RWPE1 (cell line): ENCODE measurements around the gene ARHGAP24.

Experiments
- CTCF ChIA-PET: fragments of 350-600 bp; sonication (Branson Sonifier 250); formaldehyde crosslinking; extraction: SDS; loops from one replicate; lab custom pipeline; 2021; lab: Yijun Ruan, JAX
- POLR2A ChIA-PET: fragments of 400-600 bp; formaldehyde crosslinking; extraction: SDS; loops from one replicate; lab custom pipeline; 2020; ENCODE audit warnings: antibody characterized with exemption; ENCODE audit not compliant: low non-redundant PET; lab: Yijun Ruan, JAX
- DNase-seq: peaks from one replicate; pipeline ENCODE4 v3.0.0; 2012; ENCODE audit warnings: low spot score
- H3K27ac ChIP-seq: fragments of 450-650 bp; 2 replicates; pipeline ENCODE4 v1.5.1; 2017
- TF ChIP-seq, protein P1 (sequence below): fragments of 450-650 bp; conservative IDR thresholded peaks from 2 replicates; pipeline ENCODE4 v1.5.1; 2017; ENCODE audit warnings: low read depth, mild to moderate bottlenecking

The ARHGAP24 gene

DNA sequence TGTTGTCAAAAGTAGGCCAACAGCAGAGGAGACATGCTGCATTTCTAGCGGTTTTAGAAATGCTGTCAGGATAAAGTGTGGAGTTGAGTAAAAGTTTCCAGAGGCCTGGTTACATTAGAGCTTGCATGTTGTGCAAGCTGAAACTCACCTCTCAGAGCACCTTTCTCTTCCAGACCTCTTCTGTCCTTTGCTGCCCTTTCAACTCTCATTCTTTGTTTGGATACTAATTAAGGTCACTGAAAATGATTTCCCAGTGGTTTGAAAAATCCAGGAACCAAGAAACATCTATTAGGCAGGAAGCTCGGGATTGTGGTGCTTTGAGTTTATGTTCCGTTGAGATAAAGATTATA is 458.3 kb downstream of the ARHGAP24 start:
- CTCF ChIA-PET, result no interaction called here

DNA sequence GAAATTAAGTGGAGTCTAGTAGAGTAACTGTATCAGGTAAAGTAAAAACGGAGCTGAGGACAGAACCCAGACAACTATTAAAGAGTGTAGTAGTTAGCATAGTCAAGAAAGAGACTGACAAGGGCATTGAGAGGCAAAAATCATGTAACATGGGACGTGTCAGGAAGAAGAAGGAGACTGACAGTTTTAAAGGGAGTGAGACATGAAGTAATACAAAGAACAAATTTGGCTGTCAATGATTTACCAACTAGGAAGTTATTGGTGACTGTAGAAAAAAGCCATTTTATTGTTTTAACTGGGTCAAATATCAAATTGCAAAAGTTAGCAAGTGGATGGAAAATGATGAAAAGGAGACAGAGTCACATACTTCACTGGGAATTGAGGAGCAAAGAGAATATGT is 462.6 kb downstream of the ARHGAP24 start:
- CTCF ChIA-PET, result no interaction called here
- no peak for DNase-seq
- TF ChIP-seq, protein P1, sequence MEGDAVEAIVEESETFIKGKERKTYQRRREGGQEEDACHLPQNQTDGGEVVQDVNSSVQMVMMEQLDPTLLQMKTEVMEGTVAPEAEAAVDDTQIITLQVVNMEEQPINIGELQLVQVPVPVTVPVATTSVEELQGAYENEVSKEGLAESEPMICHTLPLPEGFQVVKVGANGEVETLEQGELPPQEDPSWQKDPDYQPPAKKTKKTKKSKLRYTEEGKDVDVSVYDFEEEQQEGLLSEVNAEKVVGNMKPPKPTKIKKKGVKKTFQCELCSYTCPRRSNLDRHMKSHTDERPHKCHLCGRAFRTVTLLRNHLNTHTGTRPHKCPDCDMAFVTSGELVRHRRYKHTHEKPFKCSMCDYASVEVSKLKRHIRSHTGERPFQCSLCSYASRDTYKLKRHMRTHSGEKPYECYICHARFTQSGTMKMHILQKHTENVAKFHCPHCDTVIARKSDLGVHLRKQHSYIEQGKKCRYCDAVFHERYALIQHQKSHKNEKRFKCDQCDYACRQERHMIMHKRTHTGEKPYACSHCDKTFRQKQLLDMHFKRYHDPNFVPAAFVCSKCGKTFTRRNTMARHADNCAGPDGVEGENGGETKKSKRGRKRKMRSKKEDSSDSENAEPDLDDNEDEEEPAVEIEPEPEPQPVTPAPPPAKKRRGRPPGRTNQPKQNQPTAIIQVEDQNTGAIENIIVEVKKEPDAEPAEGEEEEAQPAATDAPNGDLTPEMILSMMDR, result no peak
- POLR2A ChIA-PET, result no interaction called here
- H3K27ac ChIP-seq, result no peak overlapping the region

More for the DNA sequence above, 458.3 kb downstream of the ARHGAP24 start:
- TF ChIP-seq, protein P1, result no peak
- no peak for DNase-seq
- no peak overlapping the region for H3K27ac ChIP-seq
- POLR2A ChIA-PET, result no interaction called here

DNA sequence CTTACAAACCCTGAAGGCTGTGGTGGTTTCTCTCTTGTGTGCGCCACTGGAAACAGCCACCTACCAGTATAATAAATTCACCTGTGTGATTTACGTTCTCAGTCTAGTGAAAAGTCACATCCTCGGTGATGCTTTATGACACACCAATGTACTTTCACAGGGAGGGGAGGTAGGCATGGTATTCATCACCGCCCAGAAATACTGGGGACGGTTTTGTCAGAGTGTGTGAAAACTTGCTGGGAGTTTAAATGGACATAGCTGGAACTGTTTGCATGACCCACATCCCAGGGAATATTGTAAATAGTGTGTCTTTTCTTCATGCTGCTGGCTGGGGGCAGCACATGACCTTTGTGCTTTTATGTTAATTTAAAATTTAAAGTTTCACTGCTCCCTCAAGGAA is 463.1 kb downstream of the ARHGAP24 start:
- DNase-seq, result no peak
- CTCF ChIA-PET, result no interaction called here
- no peak overlapping the region for H3K27ac ChIP-seq
- TF ChIP-seq, protein P1, result no peak
- POLR2A ChIA-PET, result no interaction called here

DNA sequence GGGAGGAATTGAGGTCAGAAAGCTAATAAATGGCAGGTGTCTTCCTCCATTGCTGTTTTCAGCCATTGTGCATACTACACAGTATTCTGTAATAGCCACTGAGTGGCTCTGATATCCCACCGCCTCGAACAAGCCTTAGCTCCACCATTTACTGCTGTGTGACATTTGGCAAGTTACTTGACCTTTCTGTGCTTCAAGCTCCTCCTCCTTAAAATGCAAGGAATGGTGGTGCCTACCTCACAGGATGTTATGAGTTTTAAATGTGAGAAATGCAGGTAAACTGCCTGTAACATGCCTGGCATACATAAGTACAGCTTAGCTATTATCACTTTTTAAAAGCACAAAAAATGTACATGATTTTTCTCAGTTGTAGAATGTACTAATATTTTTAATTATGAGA is 464.0 kb downstream of the ARHGAP24 start:
- ChIA-PET POLR2A (no interaction called here), CTCF (interaction anchor here (0.6 to 0.7 kb wide), 2 partner anchors 62 to 174 kb away, joined by 3 to 4 read pairs; no protein-coding TSS in a partner anchor)
- H3K27ac ChIP-seq, result no peak overlapping the region
- no peak for DNase-seq
- TF ChIP-seq, protein P1, result no peak

DNA sequence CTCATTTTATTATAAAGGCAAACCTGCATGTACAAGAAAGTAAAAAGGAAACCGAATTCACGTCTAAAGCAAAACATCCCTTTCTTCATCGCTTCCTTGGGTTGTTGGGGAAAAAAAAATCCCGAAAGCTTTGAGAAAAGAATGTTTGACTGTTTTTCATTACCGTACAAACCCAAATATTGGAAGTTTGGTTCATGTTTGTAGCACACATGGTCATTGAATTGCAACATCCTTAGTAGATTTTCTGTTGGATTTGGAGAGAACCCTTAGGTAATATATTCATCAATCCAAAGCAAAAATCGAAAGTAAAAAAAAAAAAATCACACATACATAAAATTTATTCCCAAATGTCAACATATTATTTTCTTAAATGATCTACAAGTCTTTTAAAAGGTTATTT is 464.6 kb downstream of the ARHGAP24 start:
- DNase-seq, result no peak
- CTCF ChIA-PET, result interaction anchor here (0.6 to 0.7 kb wide), 3 partner anchors 10 to 175 kb away, joined by 3 to 5 read pairs (median 4); no protein-coding TSS in a partner anchor
- POLR2A ChIA-PET, result no interaction called here
- H3K27ac ChIP-seq, result no peak overlapping the region
- TF ChIP-seq, protein P1, result no peak

DNA sequence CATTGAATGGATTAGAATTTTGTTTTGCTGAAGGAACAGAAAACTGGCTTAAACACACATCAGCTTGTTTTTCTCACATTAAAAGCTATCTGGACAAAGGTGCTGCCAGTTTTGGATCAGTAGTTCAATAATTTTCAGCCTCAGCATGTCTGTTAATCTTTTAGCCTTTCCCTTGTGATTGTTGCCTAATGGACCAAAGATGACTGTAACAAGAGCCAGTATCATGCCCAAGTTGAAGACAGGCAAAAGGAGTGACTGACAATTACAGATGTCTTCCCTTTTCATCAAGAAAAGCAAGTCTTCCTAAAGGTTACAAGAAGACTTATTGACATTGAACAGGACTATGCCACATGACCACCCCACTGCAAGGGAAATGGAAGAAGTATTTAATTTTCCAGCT is 465.2 kb downstream of the ARHGAP24 start:
- CTCF ChIA-PET, result interaction anchor here (0.6 kb wide), 1 partner anchor 10 kb away, joined by 5 read pairs; no protein-coding TSS in a partner anchor
- POLR2A ChIA-PET, result no interaction called here

More for the DNA sequence above, 465.2 kb downstream of the ARHGAP24 start:
- H3K27ac ChIP-seq, result no peak overlapping the region
- TF ChIP-seq, protein P1, result no peak
- no peak for DNase-seq
